PC-3 (cell line): Measurements from ENCODE around the gene ADGRV1.

ENCODE experiments used
- CTCF ChIP-seq: fragments of 300-600 bp; sonication (generic); conservative IDR thresholded peaks from 2 replicates; pipeline ENCODE4 v1.5.1; 2017; ENCODE audit warnings: antibody characterized with exemption, low read depth, mild to moderate bottlenecking, low read length
- EZH2phosphoT487 ChIP-seq: fragments of 300-600 bp; sonication (generic); IDR thresholded peaks from 2 replicates; pipeline ENCODE4 v1.6.1; 2018; ENCODE audit warnings: mild to moderate bottlenecking, antibody characterized with exemption, low read length, borderline replicate concordance

DNA sequence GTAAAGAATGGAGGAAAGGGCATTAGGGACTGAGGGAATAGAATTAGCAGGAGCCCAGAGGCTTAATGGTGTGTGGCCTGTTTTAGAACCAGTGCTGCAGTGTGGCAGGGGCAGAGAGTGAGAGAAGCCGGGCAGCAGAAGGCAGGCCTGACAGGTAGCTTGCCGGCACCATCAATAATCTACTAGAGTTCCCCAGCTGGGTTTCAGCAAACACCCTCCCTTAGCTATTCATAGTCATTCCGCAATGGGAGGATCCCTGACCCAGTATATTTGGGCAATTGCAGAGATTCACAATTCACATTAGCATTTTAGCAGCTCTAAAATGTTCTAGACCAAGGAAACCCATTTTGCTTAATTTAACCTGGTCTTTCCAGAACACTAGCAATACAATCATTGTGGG, 596.7 kb downstream of the ADGRV1 start:
- no peak for TF ChIP-seq CTCF
- TF ChIP-seq EZH2phosphoT487, result no peak
